ENCODE data around the gene CXorf58.
"Not testable (repeated sequence)": the region's sequence is repeated elsewhere in the genome, so short reads cannot be mapped to it uniquely, and the experiment has no call there.

- not testable (repeated sequence) for TF ChIP-seq CTCF (IDR thresholded peaks at IDR 0.05; ENCODE audit: insufficient read depth, low read length, poor library complexity, severe bottlenecking); EZH2phosphoT487 (conservative IDR thresholded peaks at IDR 0.05; ENCODE audit: low read length)
These were observed 45.9 kb upstream of the CXorf58 start for GRCh38 chrX:23861952-23862351.
